DOHH2 (cell line): ENCODE measurements around the gene MBD5.

Experiments used
- H3F3A ChIP-seq: fragments of 200-600 bp; sonication (generic), shearing (Covaris generic); 2 replicates; pipeline ENCODE4 v1.6.0; 2016; ENCODE audit warnings: antibody characterized with exemption, mild to moderate bottlenecking; ENCODE audit not compliant: control insufficient read depth, insufficient read depth
- H3K27ac ChIP-seq: fragments of 200-600 bp; sonication (generic); 2 replicates; pipeline ENCODE4 v1.5.1; 2014; ENCODE audit warnings: low read depth, mild to moderate bottlenecking, low read length, moderate library complexity
- H3K27me3 ChIP-seq: fragments of 200-600 bp; sonication (generic); 2 replicates; pipeline ENCODE4 v1.6.1; 2014; ENCODE audit warnings: mild to moderate bottlenecking, low read length, mixed read lengths; ENCODE audit not compliant: control insufficient read depth
- H3K36me3 ChIP-seq: fragments of 200-600 bp; sonication (generic); 2 replicates; pipeline ENCODE4 v1.6.1; 2014; ENCODE audit warnings: mild to moderate bottlenecking, low read length, moderate library complexity, mixed read lengths; ENCODE audit not compliant: control insufficient read depth
- H3K4me1 ChIP-seq: fragments of 200-600 bp; sonication (generic); 2 replicates; pipeline ENCODE4 v1.6.1; 2014; ENCODE audit warnings: mild to moderate bottlenecking, low read length, mixed read lengths; ENCODE audit not compliant: control insufficient read depth
- H3K4me2 ChIP-seq: fragments of 200-600 bp; sonication (generic); 2 replicates; pipeline ENCODE4 v1.6.0; 2014; ENCODE audit warnings: mild to moderate bottlenecking, low read length, moderate library complexity
- H3K4me3 ChIP-seq: fragments of 200-600 bp; sonication (generic); 2 replicates; pipeline ENCODE4 v1.5.1; 2014; ENCODE audit warnings: mild to moderate bottlenecking, low read length, mixed read lengths
- H3K79me2 ChIP-seq: fragments of 200-600 bp; sonication (generic); 2 replicates; pipeline ENCODE4 v1.6.1; 2014; ENCODE audit warnings: mild to moderate bottlenecking, low read length, mixed read lengths; ENCODE audit not compliant: control insufficient read depth
- H3K9me2 ChIP-seq: fragments of 200-600 bp; sonication (generic); replicated peaks from 2 replicates; pipeline ENCODE4 v1.6.1; 2014; ENCODE audit warnings: mild to moderate bottlenecking, low read length, mixed read lengths; ENCODE audit not compliant: control insufficient read depth
- H3K9me3 ChIP-seq: fragments of 200-600 bp; sonication (generic); 2 replicates; pipeline ENCODE4 v1.6.1; 2014; ENCODE audit warnings: antibody characterized with exemption, low read length, mixed read lengths; ENCODE audit not compliant: control insufficient read depth, insufficient read depth
- H4K20me1 ChIP-seq: fragments of 200-600 bp; sonication (generic); 2 replicates; pipeline ENCODE4 v1.6.0; 2014; ENCODE audit warnings: low read depth, mild to moderate bottlenecking, antibody characterized with exemption, low read length, moderate library complexity; ENCODE audit not compliant: control insufficient read depth, insufficient read depth
- EZH2phosphoT487 ChIP-seq: fragments of 200-600 bp; sonication (generic); IDR thresholded peaks from 2 replicates; pipeline ENCODE4 v1.6.1; 2017; ENCODE audit warnings: borderline replicate concordance, mild to moderate bottlenecking, antibody characterized with exemption, low read length, moderate library complexity, mixed read lengths
- TF ChIP-seq, protein P1 (sequence below): fragments of 200-600 bp; sonication (generic); IDR thresholded peaks from one replicate; pipeline ENCODE4 v1.5.1; 2014; ENCODE audit warnings: antibody characterized with exemption, mild to moderate bottlenecking, low read depth, low read length; ENCODE audit not compliant: poor library complexity, severe bottlenecking

MBD5 gene

GRCh38 chr2:148509288-148509902 lies 488.5 kb downstream of the MBD5 start:
- Histone ChIP-seq H3K9me2 (no peaks in the 10 kb centered on the region), H3K27ac (no peak overlapping the region), H3K4me3 (peak overlapping the region; percentile 47), H3K27me3 (peaks cover under 1% of the 10 kb centered on the region; the same call in 1 of the 2 replicates), H3K4me2 (peak overlapping the region; percentile 53), H3K4me1 (peaks cover 9% of the 10 kb centered on the region), H3K79me2 (no peaks in the 10 kb centered on the region), H3F3A (no peaks in the 10 kb centered on the region), H3K9me3 (no peaks in the 10 kb centered on the region), H3K36me3 (no peaks in the 10 kb centered on the region), H4K20me1 (no peaks in the 10 kb centered on the region)
- TF ChIP-seq, protein P1, sequence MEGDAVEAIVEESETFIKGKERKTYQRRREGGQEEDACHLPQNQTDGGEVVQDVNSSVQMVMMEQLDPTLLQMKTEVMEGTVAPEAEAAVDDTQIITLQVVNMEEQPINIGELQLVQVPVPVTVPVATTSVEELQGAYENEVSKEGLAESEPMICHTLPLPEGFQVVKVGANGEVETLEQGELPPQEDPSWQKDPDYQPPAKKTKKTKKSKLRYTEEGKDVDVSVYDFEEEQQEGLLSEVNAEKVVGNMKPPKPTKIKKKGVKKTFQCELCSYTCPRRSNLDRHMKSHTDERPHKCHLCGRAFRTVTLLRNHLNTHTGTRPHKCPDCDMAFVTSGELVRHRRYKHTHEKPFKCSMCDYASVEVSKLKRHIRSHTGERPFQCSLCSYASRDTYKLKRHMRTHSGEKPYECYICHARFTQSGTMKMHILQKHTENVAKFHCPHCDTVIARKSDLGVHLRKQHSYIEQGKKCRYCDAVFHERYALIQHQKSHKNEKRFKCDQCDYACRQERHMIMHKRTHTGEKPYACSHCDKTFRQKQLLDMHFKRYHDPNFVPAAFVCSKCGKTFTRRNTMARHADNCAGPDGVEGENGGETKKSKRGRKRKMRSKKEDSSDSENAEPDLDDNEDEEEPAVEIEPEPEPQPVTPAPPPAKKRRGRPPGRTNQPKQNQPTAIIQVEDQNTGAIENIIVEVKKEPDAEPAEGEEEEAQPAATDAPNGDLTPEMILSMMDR: peak; percentile 96
- TF ChIP-seq EZH2phosphoT487: no peak

GRCh38 chr2:148511883-148512282 lies 491.0 kb downstream of the MBD5 start:
- Histone ChIP-seq H3K27me3 (peaks cover 4% of the 10 kb centered on the region; the same call in 1 of the 2 replicates), H3K4me3 (no peak overlapping the region), H3K9me2 (no peaks in the 10 kb centered on the region), H4K20me1 (no peaks in the 10 kb centered on the region), H3F3A (no peaks in the 10 kb centered on the region), H3K79me2 (no peaks in the 10 kb centered on the region), H3K9me3 (no peaks in the 10 kb centered on the region), H3K27ac (no peak overlapping the region), H3K4me2 (no peak overlapping the region), H3K4me1 (peaks cover 9% of the 10 kb centered on the region), H3K36me3 (no peaks in the 10 kb centered on the region)
- no peak for TF ChIP-seq EZH2phosphoT487
- TF ChIP-seq, protein P1: no peak

GRCh38 chr2:148512501-148512900 lies 491.6 kb downstream of the MBD5 start:
- Histone ChIP-seq H3K9me3 (no peaks in the 10 kb centered on the region), H3K4me1 (peaks cover 9% of the 10 kb centered on the region), H3K9me2 (no peaks in the 10 kb centered on the region), H3K4me3 (no peak overlapping the region), H3K4me2 (no peak overlapping the region), H3K27me3 (peaks cover 4% of the 10 kb centered on the region; the same call in 1 of the 2 replicates), H3F3A (no peaks in the 10 kb centered on the region), H3K36me3 (no peaks in the 10 kb centered on the region), H4K20me1 (no peaks in the 10 kb centered on the region), H3K27ac (no peak overlapping the region), H3K79me2 (no peaks in the 10 kb centered on the region)
- TF ChIP-seq EZH2phosphoT487: no peak
- TF ChIP-seq, protein P1: no peak

GRCh38 chr2:148513427-148513826 lies 492.5 kb downstream of the MBD5 start:
- peaks cover 4% of the 10 kb centered on the region; the same call in 1 of the 2 replicates for H3K27me3 ChIP-seq
- H3K4me3 ChIP-seq: no peak overlapping the region
- peaks cover 9% of the 10 kb centered on the region for H3K4me1 ChIP-seq
- no peak overlapping the region for H3K27ac ChIP-seq
- H3K9me2 ChIP-seq: no peaks in the 10 kb centered on the region
- H4K20me1 ChIP-seq: no peaks in the 10 kb centered on the region
- H3K79me2 ChIP-seq: no peaks in the 10 kb centered on the region
- no peaks in the 10 kb centered on the region for H3K36me3 ChIP-seq
- no peak overlapping the region for H3K4me2 ChIP-seq
- no peaks in the 10 kb centered on the region for H3K9me3 ChIP-seq
- no peaks in the 10 kb centered on the region for H3F3A ChIP-seq
- TF ChIP-seq, protein P1: no peak
- TF ChIP-seq EZH2phosphoT487: no peak
